Measurements from ENCODE around the gene ATXN7L1. TPM values are rescaled to one million over a fixed set of nuclear protein-coding genes. Genes with fewer than 3 reads are reported as not detected.

ATXN7L1 gene
- total RNA-seq, 1 donor from 2014 or later = 16.0 TPM

DNA sequence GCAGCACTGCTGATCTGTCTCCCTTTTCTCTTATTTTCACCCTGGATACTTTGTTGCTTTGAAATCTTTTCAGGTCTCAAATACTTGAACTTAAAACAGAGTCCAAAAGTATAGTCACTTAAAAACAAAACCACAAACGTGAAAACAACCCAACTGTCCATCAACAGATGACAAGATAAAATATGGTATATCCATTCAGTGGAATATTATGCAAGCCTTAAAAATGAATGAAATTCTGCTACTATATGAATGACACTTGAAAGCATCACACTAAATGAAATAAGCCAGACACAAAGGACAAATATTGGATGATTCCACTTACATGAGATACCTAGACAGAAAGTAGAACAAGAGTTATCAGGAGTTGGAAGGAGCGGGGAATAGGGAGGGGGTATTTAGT, 250.4 kb downstream of the ATXN7L1 start:
- TF ChIP-seq, protein P1, sequence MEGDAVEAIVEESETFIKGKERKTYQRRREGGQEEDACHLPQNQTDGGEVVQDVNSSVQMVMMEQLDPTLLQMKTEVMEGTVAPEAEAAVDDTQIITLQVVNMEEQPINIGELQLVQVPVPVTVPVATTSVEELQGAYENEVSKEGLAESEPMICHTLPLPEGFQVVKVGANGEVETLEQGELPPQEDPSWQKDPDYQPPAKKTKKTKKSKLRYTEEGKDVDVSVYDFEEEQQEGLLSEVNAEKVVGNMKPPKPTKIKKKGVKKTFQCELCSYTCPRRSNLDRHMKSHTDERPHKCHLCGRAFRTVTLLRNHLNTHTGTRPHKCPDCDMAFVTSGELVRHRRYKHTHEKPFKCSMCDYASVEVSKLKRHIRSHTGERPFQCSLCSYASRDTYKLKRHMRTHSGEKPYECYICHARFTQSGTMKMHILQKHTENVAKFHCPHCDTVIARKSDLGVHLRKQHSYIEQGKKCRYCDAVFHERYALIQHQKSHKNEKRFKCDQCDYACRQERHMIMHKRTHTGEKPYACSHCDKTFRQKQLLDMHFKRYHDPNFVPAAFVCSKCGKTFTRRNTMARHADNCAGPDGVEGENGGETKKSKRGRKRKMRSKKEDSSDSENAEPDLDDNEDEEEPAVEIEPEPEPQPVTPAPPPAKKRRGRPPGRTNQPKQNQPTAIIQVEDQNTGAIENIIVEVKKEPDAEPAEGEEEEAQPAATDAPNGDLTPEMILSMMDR (conservative IDR thresholded peaks at IDR 0.05) = no peak
- Mint-ChIP-seq H3K27ac (no peak overlapping the region), H3K4me1 (ENCODE audit: unreplicated experiment) (no peaks in the 10 kb centered on the region), H3K4me3 (no peak overlapping the region), H3K27me3 (no peaks in the 10 kb centered on the region), H3K9me3 (peaks cover 5% of the 10 kb centered on the region), H3K36me3 (peaks cover 32% of the 10 kb centered on the region)
- no peak for DNase-seq (ENCODE audit: extremely low spot score, unreplicated experiment)

DNA sequence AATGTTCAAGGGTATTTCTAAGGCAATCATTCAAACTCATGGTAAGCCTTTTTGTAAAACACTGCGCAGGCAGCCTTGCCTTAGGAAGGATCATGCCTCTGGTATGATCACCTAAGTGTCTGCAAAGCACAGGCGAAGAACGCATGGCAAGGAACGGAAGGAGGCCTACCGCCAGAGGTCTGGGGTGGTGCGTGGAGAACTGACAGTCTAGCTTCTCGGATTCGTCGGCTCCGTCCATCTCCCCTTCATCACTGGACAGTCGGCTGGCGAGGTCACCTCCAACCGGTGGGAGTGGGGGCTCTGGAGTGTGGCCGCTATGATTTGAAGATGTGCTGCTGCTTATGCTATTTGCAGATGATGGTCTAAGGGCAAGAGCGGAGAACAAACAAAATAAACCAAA, 252.5 kb downstream of the ATXN7L1 start:
- TF ChIP-seq, protein P1 (conservative IDR thresholded peaks at IDR 0.05) = no peak
- DNase-seq (ENCODE audit: extremely low spot score, unreplicated experiment) = no peak
- H3K27ac Mint-ChIP-seq = no peak overlapping the region
- H3K4me1 Mint-ChIP-seq (ENCODE audit: unreplicated experiment) = no peaks in the 10 kb centered on the region
- H3K9me3 Mint-ChIP-seq = peaks cover 5% of the 10 kb centered on the region
- H3K27me3 Mint-ChIP-seq = no peaks in the 10 kb centered on the region
- no peak overlapping the region for H3K4me3 Mint-ChIP-seq
- peaks cover 24% of the 10 kb centered on the region for H3K36me3 Mint-ChIP-seq

DNA sequence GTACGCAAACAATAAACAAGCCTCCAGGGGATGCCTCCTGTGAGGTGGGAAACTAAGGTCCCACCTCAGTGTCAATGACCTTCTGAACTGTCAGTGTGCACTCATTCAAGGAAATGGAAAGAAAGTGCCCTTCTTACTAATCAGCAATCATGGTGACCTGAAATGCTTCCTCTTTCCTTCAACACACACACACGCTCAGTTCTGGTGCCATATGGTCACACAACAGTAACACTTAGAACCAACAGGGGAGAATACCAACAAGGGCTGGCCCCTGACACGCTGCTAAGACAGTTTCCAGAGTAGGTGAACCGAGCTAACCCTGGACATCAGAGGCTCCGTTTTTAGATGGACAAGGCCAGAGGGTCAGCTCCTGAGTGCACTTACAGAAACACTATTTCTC, 253.0 kb downstream of the ATXN7L1 start:
- no peaks in the 10 kb centered on the region for H3K4me1 Mint-ChIP-seq (ENCODE audit: unreplicated experiment)
- no peaks in the 10 kb centered on the region for H3K27me3 Mint-ChIP-seq
- H3K27ac Mint-ChIP-seq = no peak overlapping the region
- peaks cover 24% of the 10 kb centered on the region for H3K36me3 Mint-ChIP-seq
- TF ChIP-seq, protein P1 (conservative IDR thresholded peaks at IDR 0.05) = no peak
- no peak for DNase-seq (ENCODE audit: extremely low spot score, unreplicated experiment)
- peaks cover 5% of the 10 kb centered on the region for H3K9me3 Mint-ChIP-seq
- no peak overlapping the region for H3K4me3 Mint-ChIP-seq

DNA sequence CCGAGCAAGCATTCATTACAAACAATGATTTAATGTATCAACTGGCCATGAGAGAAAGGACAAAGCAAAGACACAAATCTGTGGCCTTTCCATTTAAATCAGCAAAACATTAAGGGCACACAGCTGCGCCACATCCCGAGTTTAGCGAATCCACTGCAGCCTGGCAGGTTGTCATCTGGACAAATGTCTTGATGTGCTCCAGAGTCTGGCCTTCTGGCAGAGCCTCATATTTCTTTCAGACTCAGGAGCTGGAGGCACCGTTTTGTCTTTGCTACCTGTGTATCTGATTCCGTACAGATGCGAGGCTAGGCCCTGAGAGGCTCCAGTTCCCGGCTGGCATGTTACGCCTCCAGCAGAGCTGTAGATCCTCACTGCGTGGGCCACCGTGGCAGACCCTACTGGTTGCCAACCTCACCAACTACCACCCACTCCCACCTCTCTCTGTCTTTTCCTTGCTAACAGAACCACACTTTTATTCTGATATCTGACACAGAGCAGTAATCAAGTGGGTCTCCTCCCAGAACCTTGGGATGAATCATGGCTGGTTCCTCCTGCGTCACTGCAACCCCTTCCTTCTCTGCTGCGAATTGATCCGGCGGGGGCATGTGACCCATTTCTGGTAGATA, 254.2 kb downstream of the ATXN7L1 start:
- H3K9me3 Mint-ChIP-seq = peaks cover 5% of the 10 kb centered on the region
- no peaks in the 10 kb centered on the region for H3K4me1 Mint-ChIP-seq (ENCODE audit: unreplicated experiment)
- H3K4me3 Mint-ChIP-seq = no peak overlapping the region
- no peaks in the 10 kb centered on the region for H3K27me3 Mint-ChIP-seq
- peaks cover 24% of the 10 kb centered on the region for H3K36me3 Mint-ChIP-seq
- TF ChIP-seq, protein P1 (conservative IDR thresholded peaks at IDR 0.05) = no peak
- H3K27ac Mint-ChIP-seq = no peak overlapping the region
- no peak for DNase-seq (ENCODE audit: extremely low spot score, unreplicated experiment)

DNA sequence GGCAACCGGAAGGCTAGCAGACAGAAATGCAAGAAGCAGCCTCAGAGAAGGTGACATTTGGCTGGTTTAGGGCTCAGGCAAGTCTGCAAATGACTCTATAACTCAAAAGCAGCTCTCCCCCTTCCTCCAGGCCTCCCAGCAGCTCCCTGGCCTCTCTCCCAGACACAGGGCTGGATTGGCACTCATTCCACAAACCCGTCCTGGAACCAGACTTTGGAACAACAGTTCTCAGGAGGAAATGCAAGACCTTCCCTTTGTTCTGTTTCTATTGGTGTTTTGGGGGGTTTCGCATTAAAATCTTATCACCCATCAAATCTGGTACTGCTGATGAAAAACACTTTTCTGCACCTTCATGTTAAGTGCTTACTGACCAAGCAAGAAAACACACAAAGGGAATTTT, 254.8 kb downstream of the ATXN7L1 start:
- Mint-ChIP-seq H3K27ac (no peak overlapping the region), H3K36me3 (peaks cover 20% of the 10 kb centered on the region), H3K4me3 (no peak overlapping the region), H3K27me3 (no peaks in the 10 kb centered on the region), H3K9me3 (peaks cover 5% of the 10 kb centered on the region), H3K4me1 (ENCODE audit: unreplicated experiment) (no peaks in the 10 kb centered on the region)
- TF ChIP-seq, protein P1 (conservative IDR thresholded peaks at IDR 0.05) = no peak
- DNase-seq (ENCODE audit: extremely low spot score, unreplicated experiment) = no peak

DNA sequence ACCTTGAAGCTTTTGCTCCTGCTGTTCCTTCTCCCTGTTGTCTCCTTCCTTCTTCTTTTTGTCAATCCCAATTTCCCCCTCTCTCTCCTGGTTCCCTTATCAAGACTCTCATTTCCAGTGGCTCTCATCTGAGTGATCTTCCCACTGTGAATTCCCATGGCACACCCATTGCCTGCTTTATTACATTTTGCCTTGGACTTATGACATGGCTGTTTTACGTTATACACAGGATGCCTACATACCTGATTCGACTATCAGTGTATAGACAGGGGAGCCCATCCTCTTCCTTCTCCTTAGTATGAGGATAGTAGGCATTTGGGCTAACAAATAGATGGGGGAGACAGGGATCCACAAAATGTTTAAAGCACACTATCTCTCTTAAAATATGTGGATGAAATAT, 255.2 kb downstream of the ATXN7L1 start:
- peaks cover 16% of the 10 kb centered on the region for H3K36me3 Mint-ChIP-seq
- no peak overlapping the region for H3K27ac Mint-ChIP-seq

More for the DNA sequence above, 255.2 kb downstream of the ATXN7L1 start:
- TF ChIP-seq, protein P1 (conservative IDR thresholded peaks at IDR 0.05) = no peak
- H3K27me3 Mint-ChIP-seq = no peaks in the 10 kb centered on the region
- peaks cover 4% of the 10 kb centered on the region for H3K9me3 Mint-ChIP-seq
- DNase-seq (ENCODE audit: extremely low spot score, unreplicated experiment) = no peak
- H3K4me1 Mint-ChIP-seq (ENCODE audit: unreplicated experiment) = no peaks in the 10 kb centered on the region
- H3K4me3 Mint-ChIP-seq = no peak overlapping the region

Data from type B pancreatic cell (in vitro differentiated cells).